Ovary (tissue), 9 donors: ENCODE measurements around the gene CYFIP2. TPM values are rescaled to one million over a fixed set of nuclear protein-coding genes. Genes with fewer than 3 reads are reported as not detected.

ENCODE experiments used
- DNase-seq, 5 donors: peaks; one replicate each; pipeline ENCODE4 v3.0.0-alpha.2; 2019 to 2020
- H3K27ac ChIP-seq, 2 donors: fragments of 200-600 bp; one replicate each; pipeline versions ENCODE4 v1.5.1 to v1.8.0; 2019 to 2022
- H3K27me3 ChIP-seq: fragments of 200-600 bp; one replicate; pipeline ENCODE4 v1.8.0; 2022
- H3K36me3 ChIP-seq: fragments of 200-600 bp; sonication (generic); one replicate; pipeline ENCODE4 v1.5.1; 2019
- H3K4me1 ChIP-seq: one replicate; pipeline ENCODE4 v1.8.1; 2013; ENCODE audit warnings: mild to moderate bottlenecking, moderate library complexity; ENCODE audit not compliant: insufficient read depth
- H3K4me3 ChIP-seq: fragments of 200-600 bp; sonication (generic); one replicate; pipeline ENCODE4 v1.5.1; 2017
- H3K9me3 ChIP-seq, 2 donors: fragments of 200-600 bp in 1 of 2; sonication (generic) in 1 of 2; one replicate each; pipeline versions ENCODE4 v1.5.1 to v1.8.1; 2013 to 2019; ENCODE audit warnings: mild to moderate bottlenecking in 1 of 2, moderate library complexity in 1 of 2
- EP300 ChIP-seq: sonication (generic); formaldehyde crosslinking; IDR thresholded peaks from one replicate; pipeline ENCODE4 v1.6.1; 2017; ENCODE audit warnings: antibody characterized with exemption
- POLR2A ChIP-seq: fragments of 450-650 bp; IDR thresholded peaks from one replicate; pipeline ENCODE4 v1.6.1; 2017; ENCODE audit warnings: antibody characterized with exemption, mild to moderate bottlenecking, moderate library complexity
- WGBS, 3 donors: extraction: QIAGEN DNeasy Blood & Tissue Kit in 1 of 3; methylation state at CpG; one replicate each; pipeline versions ENCODE4 v1.1.5 to v1.1.7; 2013 to 2017; 5-methylcytosine and 5-hydroxymethylcytosine counted together
- intact Hi-C, 4 donors: fragments of 100-400 bp; cut with DNase I; formaldehyde crosslinking; loops; one replicate each; pipeline versions ENCODE4 v1.11.0 to v1.15.1; 2022 to 2023
- polyA plus RNA-seq, 2 donors: library from polyadenylated mRNA; stranded (reverse); fragments of 200-250 nt in 1 of 2; fragments of 350-450 nt in 1 of 2; fragmentation: Illumina TruSeq in 1 of 2; extraction: RNeasy Lipid Tissue Mini Kit (QIAGEN cat#74804) in 1 of 2; gene quantifications; one replicate each; pipeline ENCODE4 v1.2.3, GENCODE V29; 2013 to 2014
- total RNA-seq, 7 donors: library from RNA; depleted of rRNA in 2 of 7; stranded (reverse); fragments of >200 nt in 2 of 7; fragmentation: NEBNext Ultra II Directional in 3 of 7; extraction: Animal tissue kit (Norgen Biotek cat#: 25700) in 3 of 7; gene quantifications; one replicate each; pipeline versions ENCODE4 v1.1.0 to v1.2.4, GENCODE V29; 2016 to 2023
- TF ChIP-seq, protein P1 (sequence below), 3 donors: fragments of 450-650 bp in 2 of 3; fragments of 200-600 bp in 1 of 3; IDR thresholded peaks; one replicate each; pipeline versions ENCODE4 v1.5.1 to v1.8.0; 2016 to 2022; ENCODE audit warnings: antibody characterized with exemption in 3 of 3, mild to moderate bottlenecking in 1 of 3
- donor health status: DM: no; HTN: no; CAD: no; lungs with moderate emphysema.
- donor health status: DM: no; HTN: no; CAD: no.
- donor health status: Bipolar disorder and iron deficiency.
- donor health status: DM: yes; HTN: yes; CAD: no.
- donor health status: DM: no; HTN: no; CAD: no.
- donor health status: DM: yes; HTN: yes; CAD: no.

The CYFIP2 gene
- total and polyA plus RNA-seq, 9 donors: 4.9 to 39.8 (median 17.1) TPM

- H3K9me3 ChIP-seq: no peaks in the 10 kb centered on the region
- no peak overlapping the region for H3K4me3 ChIP-seq
- no peaks in the 10 kb centered on the region for H3K4me1 ChIP-seq
- no peaks in the 10 kb centered on the region for H3K36me3 ChIP-seq
- H3K27ac ChIP-seq: no peak overlapping the region
- WGBS, 3 donors: 5 to 21% (median 12%) methylated on average over 3 of the region's 3 CpGs
- no peak for TF ChIP-seq EP300
- H3K27me3 ChIP-seq: no peaks in the 10 kb centered on the region
- intact Hi-C loops: no loop called here
- peak in 4 of 5 donors; percentile 26 to 60 (median 38) for DNase-seq
Measured at GRCh38 chr5:157387683-157388093, 121.8 kb downstream of the CYFIP2 start.

- no peaks in the 10 kb centered on the region for H3K27me3 ChIP-seq
- no peaks in the 10 kb centered on the region for H3K36me3 ChIP-seq
- H3K9me3 ChIP-seq: no peaks in the 10 kb centered on the region
- H3K4me1 ChIP-seq: no peaks in the 10 kb centered on the region
- intact Hi-C loops: no loop called here
- DNase-seq: no peak
- no peak overlapping the region for H3K4me3 ChIP-seq
- TF ChIP-seq POLR2A (no peak), EP300 (no peak)
- TF ChIP-seq, protein P1, sequence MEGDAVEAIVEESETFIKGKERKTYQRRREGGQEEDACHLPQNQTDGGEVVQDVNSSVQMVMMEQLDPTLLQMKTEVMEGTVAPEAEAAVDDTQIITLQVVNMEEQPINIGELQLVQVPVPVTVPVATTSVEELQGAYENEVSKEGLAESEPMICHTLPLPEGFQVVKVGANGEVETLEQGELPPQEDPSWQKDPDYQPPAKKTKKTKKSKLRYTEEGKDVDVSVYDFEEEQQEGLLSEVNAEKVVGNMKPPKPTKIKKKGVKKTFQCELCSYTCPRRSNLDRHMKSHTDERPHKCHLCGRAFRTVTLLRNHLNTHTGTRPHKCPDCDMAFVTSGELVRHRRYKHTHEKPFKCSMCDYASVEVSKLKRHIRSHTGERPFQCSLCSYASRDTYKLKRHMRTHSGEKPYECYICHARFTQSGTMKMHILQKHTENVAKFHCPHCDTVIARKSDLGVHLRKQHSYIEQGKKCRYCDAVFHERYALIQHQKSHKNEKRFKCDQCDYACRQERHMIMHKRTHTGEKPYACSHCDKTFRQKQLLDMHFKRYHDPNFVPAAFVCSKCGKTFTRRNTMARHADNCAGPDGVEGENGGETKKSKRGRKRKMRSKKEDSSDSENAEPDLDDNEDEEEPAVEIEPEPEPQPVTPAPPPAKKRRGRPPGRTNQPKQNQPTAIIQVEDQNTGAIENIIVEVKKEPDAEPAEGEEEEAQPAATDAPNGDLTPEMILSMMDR (IDR thresholded peaks at IDR 0.05): no peak
- no peak overlapping the region for H3K27ac ChIP-seq
Measured at GRCh38 chr5:157388111-157388710, 122.3 kb downstream of the CYFIP2 start.

GRCh38 chr5:157389103-157389502 is 123.2 kb downstream of the CYFIP2 start:
- no peak for DNase-seq
- 97% methylated on average over 17 of the region's 17 CpGs for WGBS, 3 donors
- Histone ChIP-seq H3K36me3 (no peaks in the 10 kb centered on the region), H3K4me1 (no peaks in the 10 kb centered on the region), H3K9me3 (no peaks in the 10 kb centered on the region), H3K27me3 (no peaks in the 10 kb centered on the region), H3K27ac (no peak overlapping the region), H3K4me3 (no peak overlapping the region)
- intact Hi-C loops: no loop called here
- no peak for TF ChIP-seq POLR2A
- TF ChIP-seq, protein P1 (IDR thresholded peaks at IDR 0.05): no peak
- no peak for TF ChIP-seq EP300

DNA sequence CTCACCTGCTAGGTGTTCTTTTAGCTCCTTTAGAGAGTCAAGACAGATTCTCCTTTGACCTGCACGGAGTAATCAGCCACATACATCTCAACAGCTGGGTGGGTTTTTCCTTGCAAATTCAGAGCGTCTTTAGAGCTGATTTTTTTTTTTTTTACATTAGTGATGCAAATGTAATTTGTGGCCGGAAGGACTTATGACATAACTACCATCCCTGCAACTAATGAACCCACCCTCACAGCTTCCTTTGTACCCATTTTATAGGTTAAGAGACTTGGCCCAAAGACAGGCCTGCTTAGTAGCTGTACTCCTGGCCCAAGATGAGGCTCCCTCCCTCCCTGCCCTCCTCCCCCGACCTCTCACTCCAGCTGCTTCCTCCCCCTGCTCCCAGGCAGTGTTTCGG is 124.2 kb downstream of the CYFIP2 start:
- TF ChIP-seq, protein P1 (IDR thresholded peaks at IDR 0.05): no peak
- TF ChIP-seq EP300: no peak
- no peak for TF ChIP-seq POLR2A
- H3K27me3 ChIP-seq: no peaks in the 10 kb centered on the region
- H3K4me1 ChIP-seq: no peaks in the 10 kb centered on the region
- intact Hi-C loops: no loop called here
- H3K9me3 ChIP-seq: no peaks in the 10 kb centered on the region
- no peaks in the 10 kb centered on the region for H3K36me3 ChIP-seq
- DNase-seq: no peak
- H3K4me3 ChIP-seq: no peak overlapping the region
- H3K27ac ChIP-seq: no peak overlapping the region
- WGBS, 3 donors: 73 to 83% (median 82%) methylated on average over 5 of the region's 5 CpGs

DNA sequence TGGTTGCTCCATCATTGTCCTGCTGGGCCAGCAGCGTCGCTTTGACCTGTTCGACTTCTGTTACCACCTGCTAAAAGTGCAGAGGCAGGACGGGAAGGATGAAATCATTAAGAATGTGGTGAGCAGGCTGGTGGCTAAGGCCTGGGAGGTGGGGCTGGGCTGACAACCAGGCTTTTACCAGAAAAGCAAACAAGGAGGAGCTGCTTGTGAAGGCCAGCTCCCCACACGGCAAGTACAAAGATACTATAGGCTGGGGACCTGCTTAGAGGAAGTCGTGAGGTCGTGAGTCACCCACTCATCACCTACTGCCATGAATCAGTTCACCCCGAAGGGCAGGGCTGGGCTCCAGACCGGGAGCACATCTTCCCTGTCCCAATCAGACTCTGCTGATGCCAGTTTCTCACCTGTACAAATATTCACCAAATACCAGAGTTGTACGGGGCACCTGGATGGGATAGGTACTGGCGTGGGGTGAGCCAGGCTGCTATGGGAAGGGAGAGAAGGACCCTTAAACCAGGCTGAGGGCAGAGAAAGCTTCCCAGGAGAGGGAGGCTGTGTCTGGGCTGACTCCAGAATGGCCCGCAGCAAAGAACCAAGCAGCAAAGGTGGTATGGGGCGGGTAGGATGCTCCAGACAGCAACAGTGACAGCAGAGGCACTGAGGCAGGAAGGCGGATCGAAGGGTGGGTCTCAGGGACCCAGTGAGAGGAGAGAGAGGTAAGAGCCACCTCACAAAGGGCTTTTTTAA is 124.8 kb downstream of the CYFIP2 start:
- Histone ChIP-seq H3K9me3 (no peaks in the 10 kb centered on the region), H3K27ac (no peak overlapping the region), H3K4me3 (no peak overlapping the region), H3K4me1 (no peaks in the 10 kb centered on the region), H3K36me3 (no peaks in the 10 kb centered on the region), H3K27me3 (no peaks in the 10 kb centered on the region)
- TF ChIP-seq EP300 (no peak), POLR2A (no peak)
- TF ChIP-seq, protein P1 (IDR thresholded peaks at IDR 0.05): no peak
- intact Hi-C loops: no loop called here
- DNase-seq: no peak
- WGBS, 3 donors: 72 to 78% (median 74%) methylated on average over 15 of the region's 15 CpGs
